Heart left ventricle (tissue), 13 donors: ENCODE measurements around the gene SLC12A4.

Experiments
- POLR2A ChIP-seq, 2 donors: fragments of 450-650 bp; IDR thresholded peaks; one replicate each; pipeline ENCODE4 v1.6.1; 2017; ENCODE audit warnings: antibody characterized with exemption in 2 of 2, mild to moderate bottlenecking in 2 of 2, moderate library complexity in 2 of 2
- TF ChIP-seq, protein P1 (sequence below), 12 donors: fragments of 200-600 bp; sonication (generic) in 4 of 12; IDR thresholded peaks; one replicate each; pipeline versions ENCODE4 v1.5.0 to v1.8.0; 2018 to 2022; ENCODE audit warnings: antibody characterized with exemption in 12 of 12, mild to moderate bottlenecking in 5 of 12
- donor health status: ischemic (EF 13 %, LVEDD 7.1; RV severe dilation, severe dysfunction).
- donor health status: DM: no; HTN: yes; CAD: no.
- donor health status: DM: no; HTN: no; CAD: no.
- donor health status: ischemic (EF 25% LVEDD 6.9; RV normal size, moderate dysfunction).
- donor health status: ischemic (EF 25% LVEDD 5.7; RV mildly dilated, moderate dysfunction).
- donor health status: ischemic (EF 35%, LVEDD 5.7; RV mildly dilated, moderate dysfunction).
- donor health status: nonischemic (EF 11% LVEDD 7.7; RV severe dilation, severe dysfunction).
- donor health status: DM: yes; HTN: yes; CAD: no.
- donor health status: PGD.
- donor health status: ischemic (EF 29% LVEDD 5.4; RV normal size, mild dysfunction).
- donor health status: nonischemic (EF 23%, LVEDD 6.1; RV moderate dilation, normal function).

DNA sequence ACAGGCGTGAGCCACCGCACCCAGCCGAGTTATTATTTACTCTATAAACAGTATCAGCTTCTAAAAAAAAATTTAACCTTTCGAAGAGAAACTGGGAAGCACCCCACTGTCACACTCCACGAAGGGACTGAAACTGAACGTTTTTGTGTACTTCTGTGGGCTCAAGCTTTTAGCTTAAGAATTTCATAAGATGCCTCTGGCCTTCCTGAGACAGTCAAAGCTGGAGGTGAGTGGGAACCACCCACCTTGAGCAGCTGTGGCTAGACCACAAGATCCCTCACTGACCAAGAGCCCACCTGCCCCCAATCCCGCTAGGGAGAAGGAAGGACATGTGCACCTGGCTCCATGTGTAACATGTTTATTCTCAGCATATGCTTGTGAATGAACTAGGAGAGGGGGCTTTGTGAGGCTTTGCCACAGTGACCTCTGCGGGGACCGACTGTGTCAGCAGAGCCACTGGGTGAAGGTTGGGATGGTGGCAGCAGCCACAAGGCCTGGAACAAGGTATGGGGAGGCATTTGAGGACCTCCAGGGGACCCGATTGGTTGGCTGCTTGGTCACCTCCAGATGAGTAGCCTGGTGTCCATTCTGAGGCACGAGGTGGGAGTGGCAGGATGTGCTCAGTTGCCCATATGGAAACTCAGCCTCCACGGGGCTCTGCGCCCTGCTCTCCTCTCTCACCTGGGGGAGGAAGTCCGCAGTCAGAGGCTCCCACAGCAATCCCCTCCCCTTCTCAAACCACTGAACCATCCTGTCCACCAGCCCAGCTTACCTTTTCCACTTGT lies 7.1 kb upstream of the SLC12A4 start:
- TF ChIP-seq, protein P1, sequence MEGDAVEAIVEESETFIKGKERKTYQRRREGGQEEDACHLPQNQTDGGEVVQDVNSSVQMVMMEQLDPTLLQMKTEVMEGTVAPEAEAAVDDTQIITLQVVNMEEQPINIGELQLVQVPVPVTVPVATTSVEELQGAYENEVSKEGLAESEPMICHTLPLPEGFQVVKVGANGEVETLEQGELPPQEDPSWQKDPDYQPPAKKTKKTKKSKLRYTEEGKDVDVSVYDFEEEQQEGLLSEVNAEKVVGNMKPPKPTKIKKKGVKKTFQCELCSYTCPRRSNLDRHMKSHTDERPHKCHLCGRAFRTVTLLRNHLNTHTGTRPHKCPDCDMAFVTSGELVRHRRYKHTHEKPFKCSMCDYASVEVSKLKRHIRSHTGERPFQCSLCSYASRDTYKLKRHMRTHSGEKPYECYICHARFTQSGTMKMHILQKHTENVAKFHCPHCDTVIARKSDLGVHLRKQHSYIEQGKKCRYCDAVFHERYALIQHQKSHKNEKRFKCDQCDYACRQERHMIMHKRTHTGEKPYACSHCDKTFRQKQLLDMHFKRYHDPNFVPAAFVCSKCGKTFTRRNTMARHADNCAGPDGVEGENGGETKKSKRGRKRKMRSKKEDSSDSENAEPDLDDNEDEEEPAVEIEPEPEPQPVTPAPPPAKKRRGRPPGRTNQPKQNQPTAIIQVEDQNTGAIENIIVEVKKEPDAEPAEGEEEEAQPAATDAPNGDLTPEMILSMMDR (IDR thresholded peaks at IDR 0.05): no peak
- TF ChIP-seq POLR2A (IDR thresholded peaks at IDR 0.05): no peak
